ENCODE measurements around the gene FXYD4.
A peak's percentile ranks its signal among the peaks of the same experiment; 100 is the strongest.
"Not testable (repeated sequence)": the region's sequence is repeated elsewhere in the genome, so short reads cannot be mapped to it uniquely, and the experiment has no call there.

The FXYD4 gene

DNA sequence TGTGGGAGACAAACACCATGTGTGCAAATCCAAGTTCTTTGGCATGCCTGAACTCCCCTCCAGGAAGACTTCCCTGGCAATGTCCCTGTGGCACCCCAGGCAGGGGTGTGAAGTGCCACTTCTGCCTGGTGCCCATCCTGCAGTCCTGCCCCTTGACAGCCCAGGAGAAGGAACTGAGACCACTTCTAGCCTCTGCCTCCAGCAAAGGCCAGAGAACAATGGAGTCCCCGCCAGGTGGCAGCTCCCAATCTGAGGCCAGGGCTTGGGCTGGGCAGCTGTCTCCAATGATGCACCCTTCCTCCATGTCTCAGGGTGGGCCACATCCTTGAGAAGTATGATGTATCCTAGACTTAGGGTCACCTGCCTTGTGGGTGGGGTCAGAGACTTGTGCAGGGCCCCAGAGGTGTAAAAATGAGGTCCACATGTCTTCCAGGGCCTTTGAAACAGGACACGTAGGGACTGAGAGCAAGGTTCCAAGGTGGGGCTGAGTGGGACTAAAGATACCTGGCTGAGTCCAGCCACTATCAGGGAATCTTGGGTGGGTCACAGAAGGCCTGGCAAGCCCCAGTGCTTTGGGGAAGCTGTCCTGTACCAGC lies 5.5 kb downstream of the FXYD4 start:
- no peak for DNase-seq

DNA sequence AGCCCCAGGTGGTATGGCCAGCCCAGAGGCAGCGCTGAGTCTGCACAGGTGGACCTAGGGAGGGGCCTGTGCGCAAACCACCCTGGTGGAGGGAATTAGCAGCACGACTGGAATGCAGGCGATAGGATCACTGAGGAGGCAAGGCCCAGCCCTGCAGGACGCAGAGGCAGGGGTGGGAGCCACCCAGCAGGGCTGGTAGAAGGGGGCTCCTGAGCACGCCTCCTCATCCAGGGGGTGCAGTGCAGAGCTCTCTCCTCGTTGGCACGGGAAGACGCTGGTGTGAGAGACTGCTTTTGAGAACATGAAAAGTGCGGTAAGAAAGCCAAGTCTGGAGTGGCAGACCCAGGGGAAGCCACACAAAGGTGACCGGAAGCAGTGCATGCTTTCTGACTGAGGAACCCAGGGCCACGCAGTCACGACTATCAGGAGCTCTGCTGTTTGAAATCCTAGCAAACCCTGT lies 6.0 kb downstream of the FXYD4 start:
- DNase-seq = no peak

DNA sequence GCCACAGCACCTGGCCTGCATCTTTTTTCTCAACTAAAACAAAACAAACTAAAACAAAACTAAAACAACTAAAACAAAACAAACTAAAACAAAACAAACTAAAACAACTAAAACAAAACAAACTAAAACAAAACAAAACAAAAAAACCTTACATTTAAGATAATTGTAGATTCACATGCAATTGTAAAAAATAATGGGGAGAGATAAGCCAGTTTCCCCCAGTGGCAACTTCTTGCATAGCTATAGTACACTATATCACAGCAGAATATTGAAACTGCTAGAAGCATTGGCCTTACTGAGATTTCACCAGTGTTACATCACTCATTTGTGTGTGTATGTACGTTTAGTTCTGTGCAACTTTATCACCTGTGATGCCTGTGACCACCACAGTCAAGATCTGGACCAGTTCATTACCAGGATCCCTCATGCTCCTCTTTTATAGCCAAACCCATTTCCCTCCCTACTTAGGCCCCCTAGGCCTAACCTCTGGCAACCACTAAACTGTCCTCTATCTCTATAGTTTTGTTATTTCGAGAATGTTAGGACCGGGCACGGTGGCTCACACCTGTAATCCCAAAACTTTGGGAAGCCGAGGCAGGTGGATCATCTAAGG lies 9.3 kb downstream of the FXYD4 start:
- DNase-seq = peak; percentile 49

DNA sequence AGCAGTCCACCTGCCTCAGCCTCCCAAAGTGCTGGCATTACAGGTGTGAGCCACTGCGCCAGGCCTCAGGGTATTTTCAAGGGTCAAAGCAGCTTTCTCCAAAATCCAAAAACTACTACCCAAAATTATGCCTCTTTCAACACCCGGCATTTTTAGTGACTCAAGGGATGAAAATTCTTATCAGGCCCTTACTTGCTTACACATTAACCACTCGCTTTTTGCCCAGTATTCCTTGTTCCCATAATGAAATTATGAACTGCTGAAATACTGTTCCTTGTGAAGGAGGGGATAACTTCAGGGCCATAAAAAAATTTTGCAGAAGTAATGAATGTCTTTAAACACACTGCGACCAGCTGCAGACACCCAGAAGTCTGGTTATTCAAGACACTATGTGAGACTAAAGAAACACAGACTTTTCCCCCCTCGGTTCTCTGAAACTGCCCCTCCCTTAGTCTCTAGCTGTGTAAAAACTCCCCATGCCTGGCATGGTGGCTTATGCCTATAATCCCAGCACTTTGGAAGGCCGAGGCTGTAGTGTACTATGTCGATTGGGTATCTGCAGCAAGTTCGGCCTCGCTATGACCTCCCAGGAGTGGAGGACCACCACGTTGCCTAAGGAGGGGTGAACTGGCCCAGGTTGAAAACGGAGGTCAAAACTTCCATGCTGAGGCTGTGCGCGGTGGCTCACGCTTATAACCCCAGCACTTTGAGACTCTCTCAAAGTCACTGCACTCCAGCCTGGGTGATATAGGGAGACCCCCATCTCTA lies 12.0 kb downstream of the FXYD4 start:
- DNase-seq = peak; percentile 25

DNA sequence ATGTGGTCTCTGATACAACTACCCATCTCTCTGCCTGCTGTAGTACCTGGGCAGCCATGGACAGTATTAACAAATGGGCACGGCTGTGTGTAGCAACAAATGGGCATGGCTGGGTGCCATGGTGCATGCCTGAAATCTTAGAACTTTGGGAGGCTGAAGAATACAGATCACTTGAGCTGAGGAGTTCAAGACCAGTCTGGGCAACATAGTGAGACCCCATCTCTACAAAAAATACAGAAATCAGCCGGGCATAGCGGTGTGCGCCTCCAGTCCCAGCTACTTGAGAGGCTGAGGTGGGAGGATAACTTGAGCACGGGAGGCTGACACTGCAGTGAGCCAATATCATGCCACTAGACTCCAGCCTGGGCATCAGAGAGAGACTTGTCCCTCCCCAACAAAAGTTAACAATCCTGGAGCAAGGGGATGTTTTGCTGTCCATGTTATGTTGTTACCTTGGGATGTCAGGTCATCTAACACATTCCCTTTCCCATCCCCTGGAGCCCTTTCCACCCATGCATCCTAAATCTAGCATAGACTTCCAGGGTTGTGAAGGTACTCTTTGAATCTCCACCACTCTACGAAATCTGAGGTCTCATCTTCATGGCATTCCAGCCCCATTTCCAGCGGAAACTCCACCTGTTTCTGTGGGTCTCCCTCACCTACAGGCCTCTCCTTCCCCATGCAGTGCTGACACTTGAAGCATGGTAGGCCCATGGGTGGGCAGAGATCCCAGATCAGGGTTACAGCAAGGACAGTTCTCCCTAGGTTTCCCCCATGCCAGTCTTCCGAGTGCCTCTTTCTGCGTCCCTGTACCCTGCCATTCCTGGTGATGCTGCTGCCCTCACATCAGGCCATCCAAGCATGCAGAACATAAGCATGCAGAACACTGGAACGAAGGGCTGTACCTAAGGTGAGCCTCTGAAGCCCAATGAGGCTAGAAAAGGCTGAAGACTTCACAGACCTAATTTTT lies 13.1 kb downstream of the FXYD4 start:
- DNase-seq = peak; percentile 35

DNA sequence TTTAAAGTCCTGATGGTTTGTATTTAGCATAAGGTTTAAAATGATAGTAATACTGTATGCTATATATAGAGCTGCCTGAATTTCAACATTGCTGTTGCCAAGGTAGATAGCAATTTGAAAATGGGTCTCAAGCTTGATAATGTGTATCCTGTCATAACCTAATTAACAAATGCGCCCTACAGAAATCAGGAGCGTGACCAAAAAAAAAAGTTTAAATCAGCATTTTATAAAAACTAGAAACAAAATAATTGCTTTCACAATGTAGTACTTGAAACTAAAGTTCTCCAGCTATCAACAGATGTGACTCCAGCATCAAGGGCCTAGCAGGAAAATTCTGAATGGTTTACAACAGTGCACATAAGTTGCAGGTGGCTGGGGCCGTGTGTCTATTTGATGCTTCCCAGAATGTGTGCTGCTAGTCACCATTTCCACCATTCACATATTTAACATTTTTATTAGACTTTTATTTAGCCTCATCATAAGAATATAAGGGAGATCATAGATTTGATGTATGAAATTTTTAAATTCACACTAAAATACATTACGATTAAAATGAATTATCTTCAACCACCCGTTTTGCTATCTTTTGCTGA lies 14.1 kb downstream of the FXYD4 start:
- no peak for DNase-seq

DNA sequence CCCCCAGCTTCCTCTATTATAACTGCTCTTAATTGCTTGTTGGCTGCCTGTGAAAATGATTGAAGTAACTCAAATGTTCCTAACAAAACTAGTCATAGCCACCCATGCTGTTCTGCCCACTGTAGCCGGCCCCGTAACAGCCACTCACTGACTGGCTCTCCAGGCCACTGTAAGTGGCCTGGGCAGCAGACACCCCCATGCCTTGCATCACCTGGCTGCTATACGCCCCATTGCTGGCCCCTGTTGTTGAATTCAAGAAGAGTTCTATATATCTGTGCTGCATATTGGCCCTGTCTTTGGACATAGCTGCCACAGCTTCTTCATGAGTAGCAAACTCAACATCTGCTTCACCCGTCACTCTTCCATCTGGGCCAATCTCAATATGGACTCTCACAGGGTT lies 15.1 kb downstream of the FXYD4 start:
- no peak for DNase-seq

DNA sequence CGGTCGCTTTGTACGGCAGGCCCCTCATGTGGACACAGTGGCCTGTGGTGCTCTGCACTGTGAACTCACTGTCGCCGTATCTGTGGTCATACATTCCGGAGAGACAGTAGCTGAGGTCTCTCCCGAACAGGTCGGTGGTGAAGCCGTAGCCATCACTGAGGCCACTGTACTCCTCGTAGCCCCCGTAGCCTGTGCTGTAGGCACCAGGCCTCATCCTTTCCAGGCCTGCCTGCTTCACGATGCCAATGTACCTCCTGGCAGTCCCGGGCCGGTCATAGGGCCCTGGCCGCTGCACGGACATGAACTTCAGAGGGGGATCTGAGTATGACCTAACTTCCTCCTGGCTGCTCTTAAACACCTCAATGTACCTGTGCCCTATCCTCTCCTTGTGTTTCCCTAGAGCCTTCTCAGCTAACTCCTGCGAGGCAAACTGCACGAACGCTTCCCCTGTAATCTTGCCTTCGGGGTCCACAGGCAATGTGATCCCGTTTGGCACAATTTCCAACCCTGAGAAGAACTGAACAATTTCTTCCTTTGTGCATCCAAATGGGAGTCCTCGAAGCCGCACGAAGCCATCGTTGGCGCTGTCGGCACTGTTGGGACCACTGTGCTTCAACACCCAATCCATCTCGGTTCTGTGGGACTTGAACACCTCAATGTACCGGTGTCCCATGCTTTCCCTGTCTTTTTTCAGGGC lies 15.7 kb downstream of the FXYD4 start:
- DNase-seq = no peak

DNA sequence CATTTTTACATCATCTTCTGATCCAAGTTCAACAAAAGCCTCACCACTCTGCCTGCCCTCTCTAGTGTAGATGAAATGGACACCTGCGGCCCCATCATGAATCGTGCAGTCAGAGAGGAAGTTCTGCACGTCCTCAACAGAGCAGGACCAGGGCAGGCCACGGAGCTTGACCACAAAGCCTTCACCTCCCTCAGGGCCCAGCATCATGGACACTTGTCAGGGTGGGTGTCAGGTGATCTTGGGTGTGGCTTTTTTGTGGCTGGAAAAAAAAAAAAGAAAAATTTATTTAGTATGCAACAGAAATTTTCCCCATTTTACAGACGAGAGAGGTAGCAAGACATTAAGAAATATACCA lies 16.2 kb downstream of the FXYD4 start:
- DNase-seq = no peak

DNA sequence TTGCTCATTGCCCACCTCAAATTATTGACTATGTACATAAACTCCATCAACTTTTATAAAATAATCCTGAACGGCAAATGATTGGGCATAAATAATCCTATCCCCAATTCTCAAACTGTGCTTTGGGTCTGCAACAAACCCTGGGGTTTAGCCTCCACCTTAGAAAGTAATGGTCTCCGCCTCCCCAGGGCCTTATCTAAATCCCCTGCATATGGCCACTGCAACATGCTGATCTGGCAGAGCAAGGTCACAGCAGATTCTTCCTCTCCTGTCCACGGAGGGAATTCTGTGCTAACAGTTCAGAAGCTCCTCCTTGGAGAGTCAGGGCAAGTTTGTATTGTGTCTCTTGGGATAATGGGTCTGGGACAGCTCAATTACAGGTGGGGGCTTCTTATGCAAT lies 18.4 kb downstream of the FXYD4 start:
- DNase-seq = no peak

DNA sequence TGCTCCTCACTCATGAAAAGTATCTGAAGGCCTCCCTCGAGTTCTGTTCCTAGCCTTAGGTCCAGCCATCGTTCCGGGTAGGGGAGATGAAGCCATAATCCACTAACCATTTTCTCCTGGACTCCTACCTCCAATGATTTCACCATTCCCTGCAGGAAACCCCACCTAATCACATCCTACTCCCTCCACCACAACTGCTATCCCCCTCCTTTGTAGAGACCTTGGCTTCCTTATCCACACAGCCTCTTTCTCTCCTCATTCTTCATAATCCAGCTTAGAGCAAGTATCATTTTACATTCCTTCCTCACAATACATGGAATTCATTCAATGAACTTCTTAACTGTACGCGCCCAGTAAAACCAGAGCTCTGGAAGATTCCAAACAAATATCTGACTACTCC lies 18.9 kb downstream of the FXYD4 start:
- DNase-seq = no peak

DNA sequence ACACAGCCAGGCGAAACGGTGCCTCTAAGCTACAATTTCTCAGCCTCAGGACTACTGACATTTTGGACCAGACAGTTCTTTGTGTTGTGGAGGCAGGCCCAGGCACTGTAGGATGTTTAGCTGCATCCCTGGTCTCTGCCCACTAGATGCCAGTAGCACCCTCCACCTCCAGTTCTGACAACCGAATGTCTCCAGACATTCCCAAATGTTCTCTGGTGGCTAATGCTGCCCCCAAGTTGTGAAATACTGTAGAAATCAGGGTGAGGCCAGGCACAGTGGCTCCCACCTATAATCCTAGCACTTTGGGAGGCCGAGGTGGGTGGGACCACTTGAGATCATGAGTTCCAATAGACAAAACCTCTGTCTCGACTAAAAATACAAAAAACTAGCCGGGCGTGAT lies 19.3 kb downstream of the FXYD4 start:
- peak; percentile 66 for DNase-seq

DNA sequence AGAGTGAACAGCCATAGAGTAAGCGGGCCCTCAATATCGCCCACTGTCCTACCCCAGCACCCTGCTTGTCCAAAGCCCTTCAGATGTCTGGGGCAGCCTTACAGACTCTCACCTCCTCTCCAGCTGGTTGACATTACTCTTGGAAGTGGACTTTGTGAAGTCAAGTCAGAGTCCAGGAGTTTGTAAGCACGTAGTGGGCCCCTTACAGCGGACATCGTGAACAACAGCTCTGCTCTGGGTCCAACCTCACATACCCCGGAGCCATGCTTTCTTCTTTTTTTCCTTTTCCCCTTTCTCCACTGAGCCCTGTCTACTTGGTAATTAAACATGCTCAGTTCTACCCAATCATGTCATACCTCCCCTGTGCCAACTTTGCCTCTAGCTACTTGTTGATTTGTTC lies 20.1 kb downstream of the FXYD4 start:
- DNase-seq = no peak

DNA sequence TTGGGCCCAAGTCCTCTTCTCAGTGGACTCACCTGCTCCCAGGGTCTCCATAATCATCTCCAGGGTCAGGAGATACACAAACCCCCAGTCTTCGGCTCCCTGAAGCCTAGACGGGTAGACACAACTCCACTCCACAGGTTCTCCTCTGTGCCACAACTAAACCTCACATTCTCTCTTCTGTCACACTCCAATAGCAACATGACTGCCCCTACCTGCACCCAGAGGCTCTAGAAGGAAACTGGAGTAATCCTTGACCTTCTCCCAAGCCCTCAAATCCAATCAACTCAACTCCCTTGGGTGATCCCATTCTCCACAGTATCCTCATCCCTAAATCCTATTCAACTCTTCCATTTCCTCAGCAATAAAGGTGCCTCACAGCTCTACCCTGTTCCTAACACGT lies 21.3 kb downstream of the FXYD4 start:
- no peak for DNase-seq

DNA sequence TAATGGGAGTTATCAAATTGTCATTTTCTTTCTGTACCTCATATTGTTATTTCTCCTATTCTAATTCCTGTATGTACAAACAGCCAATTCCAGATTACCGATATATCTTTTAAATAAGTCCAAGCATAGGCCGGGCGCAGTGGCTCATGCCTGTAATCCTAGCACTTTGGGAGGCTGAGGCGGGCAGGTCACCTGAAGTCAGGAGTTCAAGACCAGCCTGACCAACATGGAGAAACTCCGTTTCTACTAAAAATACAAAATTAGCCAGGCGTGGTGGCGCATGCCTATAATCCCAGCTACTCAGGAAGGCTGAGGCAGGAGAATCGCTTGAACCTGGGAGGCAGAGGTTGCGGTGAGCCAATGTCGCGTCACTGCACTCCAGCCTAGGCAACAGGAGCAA lies 21.8 kb downstream of the FXYD4 start:
- not testable (repeated sequence) for DNase-seq

DNA sequence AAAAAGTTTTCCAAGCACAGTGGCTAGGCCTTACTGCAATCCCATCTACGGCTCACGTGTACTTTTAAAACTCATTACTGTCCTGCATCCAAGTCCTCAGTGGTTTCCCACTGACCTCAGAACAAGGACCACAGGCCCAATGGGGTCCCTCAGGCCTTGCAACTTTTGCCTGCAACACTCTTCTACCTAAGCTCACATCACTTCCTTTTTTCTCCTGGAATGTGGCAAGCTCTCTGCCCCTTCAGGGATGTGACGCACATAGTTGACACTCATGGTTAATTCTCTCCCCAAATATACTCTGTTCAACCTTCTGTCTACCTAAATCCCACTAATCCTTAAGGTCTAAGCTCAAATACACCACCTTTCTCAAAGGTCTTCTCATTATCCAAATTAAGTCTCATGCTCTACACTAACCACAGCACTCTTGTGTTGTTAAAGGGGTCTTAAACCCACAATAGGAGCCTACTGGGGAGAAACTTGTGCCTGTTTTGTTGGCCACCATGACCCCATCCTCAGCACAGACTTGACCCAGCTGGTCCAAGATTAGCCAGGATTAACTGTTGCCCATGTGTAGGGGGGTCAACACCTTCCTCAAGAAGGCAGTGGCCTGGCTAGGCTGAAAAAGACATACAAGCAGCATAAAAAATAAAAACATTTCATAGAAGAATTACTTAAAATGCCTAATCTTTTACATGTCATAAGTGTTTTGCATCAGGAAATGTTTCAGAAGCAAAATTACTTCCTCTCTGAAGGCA lies 22.3 kb downstream of the FXYD4 start:
- no peak for DNase-seq

DNA sequence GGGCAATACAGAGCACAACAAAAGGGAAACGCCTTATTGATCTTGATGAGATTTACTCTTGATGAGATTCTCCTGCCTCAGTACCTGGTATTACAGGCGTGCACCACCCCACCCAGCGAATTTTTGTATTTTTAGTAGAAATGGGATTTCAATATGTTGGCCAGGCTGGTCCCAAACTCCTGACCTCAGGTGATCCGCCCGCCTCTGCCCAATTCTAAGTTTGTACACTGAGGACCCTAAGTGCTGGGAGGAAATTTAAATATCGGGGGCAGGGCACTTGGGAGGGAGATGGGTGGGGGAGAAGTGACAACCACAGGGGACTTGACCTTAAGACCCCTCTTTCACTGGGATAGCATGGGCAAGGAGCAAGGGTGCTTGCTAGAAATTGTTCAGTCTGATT lies 23.4 kb downstream of the FXYD4 start:
- DNase-seq = no peak

DNA sequence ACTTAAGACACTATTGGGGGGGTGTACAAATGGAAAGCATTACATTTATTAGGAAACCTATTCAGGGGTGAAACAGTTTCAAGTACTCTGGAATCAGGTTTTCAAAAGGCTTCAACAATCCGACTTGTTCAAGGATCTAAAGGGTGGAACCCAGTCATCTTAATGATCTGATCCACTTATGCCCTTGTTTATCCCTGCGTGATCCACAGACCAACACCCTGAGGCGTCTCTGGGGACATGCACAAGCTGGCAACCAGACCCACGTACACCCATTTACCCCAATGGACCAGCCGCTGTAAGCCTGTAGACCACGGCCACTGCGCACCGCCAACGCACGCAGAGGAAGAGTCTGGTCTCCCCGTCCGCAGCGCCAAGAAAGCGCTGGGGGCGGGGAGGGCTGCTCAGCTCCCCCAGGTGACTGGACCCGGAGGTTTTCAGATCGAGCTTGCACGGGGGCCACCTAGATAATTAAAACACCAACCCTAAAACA lies 24.2 kb downstream of the FXYD4 start:
- peak; percentile 42 for DNase-seq

DNA sequence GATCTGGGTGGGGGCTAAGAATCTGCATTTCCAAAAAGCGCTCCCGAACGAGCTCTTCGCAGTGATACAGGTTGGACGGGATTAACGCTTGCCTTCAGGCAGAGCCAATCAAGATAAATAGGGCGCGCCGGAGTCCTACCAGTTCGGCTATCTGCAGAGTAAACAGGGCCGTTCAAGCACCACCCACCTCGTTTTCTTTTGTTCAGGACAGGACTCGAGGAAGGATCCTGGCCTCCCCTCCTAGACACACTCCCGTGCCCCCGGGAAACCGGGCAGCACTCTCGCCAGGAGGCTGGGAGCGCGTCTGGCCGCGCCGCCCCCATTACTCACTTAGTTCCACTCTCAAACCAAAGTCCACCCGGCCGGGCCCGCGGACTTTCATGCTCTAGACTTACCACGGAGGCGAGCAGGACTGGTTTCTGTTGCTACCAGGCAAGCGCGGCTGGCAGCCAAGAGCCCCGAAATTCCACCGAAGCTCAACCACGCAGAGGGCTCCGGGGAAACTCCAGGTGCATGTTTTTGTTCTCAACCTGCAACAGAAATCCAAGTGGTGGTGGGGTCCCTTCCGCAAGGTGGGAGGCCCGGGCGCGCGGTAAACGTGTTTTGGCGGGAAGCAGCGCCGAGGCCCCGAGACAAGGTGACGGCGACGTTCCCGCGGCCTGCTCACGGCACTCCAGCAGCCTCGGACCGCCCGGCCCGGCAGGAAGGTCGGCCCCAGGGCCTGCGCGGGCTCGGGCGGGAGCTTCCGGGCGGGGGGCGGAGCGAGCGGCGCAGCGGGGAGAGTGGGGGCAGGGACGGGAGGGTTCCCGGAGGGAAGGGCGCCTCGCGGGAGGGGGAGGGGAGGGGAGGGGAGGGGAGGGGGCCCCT lies 24.9 kb downstream of the FXYD4 start:
- peak; percentile 91 for DNase-seq

All from hematopoietic multipotent progenitor cell treated with erythropoietin and hydrocortisone succinate and interleukin-3 and kit ligand, for 4 days (in vitro differentiated cells).